IPS-18a (cell line): Measurements from ENCODE around the gene HOXA4.

Experiments used
- H3K27ac ChIP-seq: one replicate; pipeline ENCODE4 v1.5.1; 2013; ENCODE audit warnings: low read length
- H3K27me3 ChIP-seq: one replicate; pipeline ENCODE4 v1.6.1; 2013; ENCODE audit warnings: mild to moderate bottlenecking, low read length; ENCODE audit not compliant: control insufficient read depth, insufficient read depth
- H3K36me3 ChIP-seq: one replicate; pipeline ENCODE4 v1.6.1; 2013; ENCODE audit warnings: low read depth, low read length; ENCODE audit not compliant: control insufficient read depth
- H3K4me1 ChIP-seq: one replicate; pipeline ENCODE4 v1.6.1; 2013; ENCODE audit warnings: low read depth, low read length; ENCODE audit not compliant: control insufficient read depth
- H3K4me3 ChIP-seq: one replicate; pipeline ENCODE4 v1.5.1; 2013; ENCODE audit warnings: low read length
- H3K9ac ChIP-seq: one replicate; pipeline ENCODE4 v1.6.1; 2013; ENCODE audit warnings: mild to moderate bottlenecking, low read length, moderate library complexity
- H3K9me3 ChIP-seq: one replicate; pipeline ENCODE4 v1.6.1; 2013; ENCODE audit warnings: low read depth, low read length; ENCODE audit not compliant: control insufficient read depth

Gene HOXA4

DNA sequence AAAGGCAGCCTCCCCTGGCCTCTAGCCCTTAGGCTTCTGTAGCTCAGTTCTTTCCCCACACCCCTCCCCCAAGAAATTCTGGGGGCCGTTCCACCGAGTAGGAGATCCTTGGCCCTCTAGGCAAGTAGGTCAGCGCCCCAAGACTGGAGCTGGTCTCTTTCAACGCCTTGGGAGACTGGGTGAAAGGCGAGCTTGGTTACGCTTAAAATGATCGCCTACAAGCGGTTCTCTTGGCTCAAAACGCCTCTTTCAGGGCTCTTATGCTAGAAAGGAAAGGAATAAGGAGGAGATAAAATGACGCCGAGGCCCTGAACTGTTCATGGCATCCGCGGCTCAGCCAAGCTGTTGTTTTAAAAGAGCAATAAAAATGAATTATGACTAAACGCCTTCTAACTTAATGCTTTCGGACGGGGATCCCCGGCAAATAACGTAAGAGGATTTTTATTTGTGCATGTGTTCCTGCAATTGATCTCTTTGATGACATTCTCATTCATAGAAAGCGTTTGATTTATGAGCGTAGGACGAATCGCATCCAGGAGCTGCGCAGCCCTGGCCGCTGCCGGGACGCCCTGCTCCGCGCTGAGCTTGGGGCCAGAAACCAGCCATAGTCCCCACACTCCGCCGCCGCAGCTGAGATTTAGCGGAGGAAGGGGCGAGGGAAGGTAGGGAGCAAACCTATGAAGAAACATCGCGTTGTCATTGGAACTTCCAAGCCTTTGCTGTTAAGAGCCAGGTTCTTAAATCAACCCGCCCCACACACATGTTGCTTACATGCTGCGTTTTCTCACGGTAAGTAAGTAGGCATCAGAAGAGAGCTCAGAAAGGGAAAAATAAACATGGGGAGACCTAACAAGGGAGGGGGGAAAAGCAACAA lies 31.7 kb downstream of the HOXA4 start:
- H3K36me3 ChIP-seq = no peaks in the 10 kb centered on the region
- H3K27me3 ChIP-seq = peaks cover 100% of the 10 kb centered on the region
- H3K4me1 ChIP-seq = peaks cover 16% of the 10 kb centered on the region
- H3K27ac ChIP-seq = no peak overlapping the region
- H3K9me3 ChIP-seq = no peaks in the 10 kb centered on the region
- H3K4me3 ChIP-seq = peak overlapping the region; percentile 53
- H3K9ac ChIP-seq = no peak overlapping the region

DNA sequence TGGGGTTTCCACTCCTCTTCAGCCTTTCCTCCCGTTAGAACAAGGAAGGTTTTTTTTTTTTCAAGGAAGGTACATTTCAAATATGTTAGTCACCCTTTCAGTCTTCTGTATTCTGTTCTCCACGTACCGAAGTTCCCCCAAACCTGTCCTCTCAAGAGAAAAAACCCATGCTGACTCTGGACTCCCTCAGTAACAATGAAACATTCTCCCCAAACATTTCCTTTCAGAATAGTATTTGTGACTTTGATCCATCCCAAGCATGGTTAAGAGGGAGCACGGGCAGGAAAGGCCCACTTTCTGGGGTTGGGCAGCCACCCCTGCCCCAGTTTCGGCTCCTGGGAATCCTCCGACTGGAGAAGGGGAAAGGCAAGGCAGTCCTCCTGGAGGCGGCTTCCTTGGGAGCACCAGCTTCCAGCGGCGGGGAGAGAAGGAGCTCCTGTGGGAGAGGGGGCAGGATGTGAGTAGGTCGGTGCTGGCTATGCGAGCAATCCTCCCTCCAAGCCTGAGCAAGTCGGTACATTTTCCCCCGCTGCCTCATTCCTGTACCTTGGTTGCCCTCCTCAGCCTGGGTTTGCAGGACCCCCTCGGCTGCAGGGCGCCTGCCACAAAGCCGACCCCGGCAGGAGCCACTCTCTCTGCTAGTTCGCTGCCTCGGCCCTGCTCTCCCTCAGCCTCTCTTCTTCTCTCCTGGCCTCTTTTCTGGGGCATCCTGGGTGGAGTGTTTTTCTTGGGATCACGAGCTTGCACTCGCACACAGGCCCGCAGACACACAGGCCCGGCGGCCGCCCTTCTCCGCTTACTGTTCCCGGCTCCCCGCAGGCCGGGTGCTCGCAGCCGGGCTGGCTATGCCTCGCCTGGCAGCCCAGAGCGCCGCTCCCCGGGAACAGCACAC lies 32.6 kb downstream of the HOXA4 start:
- Histone ChIP-seq H3K27ac (no peak overlapping the region), H3K9me3 (no peaks in the 10 kb centered on the region), H3K27me3 (peaks cover 100% of the 10 kb centered on the region), H3K36me3 (no peaks in the 10 kb centered on the region), H3K4me3 (peak overlapping the region; percentile 53), H3K9ac (no peak overlapping the region), H3K4me1 (peaks cover 16% of the 10 kb centered on the region)

DNA sequence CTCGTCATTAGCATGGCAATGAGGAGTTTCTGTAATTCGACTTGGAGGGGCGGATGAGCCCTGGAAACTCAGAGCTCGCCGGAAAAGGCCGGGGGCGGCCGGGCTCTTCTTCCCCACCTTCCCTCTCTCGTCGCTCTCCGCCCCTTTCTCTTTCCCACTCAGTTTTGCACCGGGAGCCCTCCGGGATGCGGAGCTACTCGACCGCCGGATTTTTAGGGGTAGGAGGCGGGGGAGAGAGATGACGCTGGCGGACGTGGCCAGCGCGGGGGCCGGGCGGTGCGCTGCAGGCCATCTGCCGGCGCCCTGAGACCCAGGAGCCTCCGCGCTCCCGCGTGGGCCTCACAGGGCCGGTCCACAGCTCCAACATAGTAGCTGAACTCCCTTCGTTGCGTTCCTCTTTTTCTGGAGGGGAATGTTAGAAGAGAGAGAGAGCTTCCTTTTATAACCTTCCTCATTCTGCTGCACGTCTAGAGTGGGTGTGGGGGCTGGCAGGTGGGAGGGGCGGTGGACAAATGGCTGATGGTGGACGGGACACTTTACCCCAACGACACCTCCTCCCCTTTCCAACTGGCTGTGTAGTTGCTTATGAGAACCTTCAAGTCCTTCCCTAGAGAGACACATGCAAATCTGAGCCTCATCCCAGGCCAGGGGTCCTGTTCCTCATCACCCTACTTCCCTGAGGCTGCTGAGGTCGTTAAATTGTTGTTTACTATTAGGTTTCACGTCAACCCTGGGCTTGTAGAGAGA lies 33.6 kb downstream of the HOXA4 start:
- Histone ChIP-seq H3K4me1 (peaks cover 24% of the 10 kb centered on the region), H3K4me3 (peak overlapping the region; percentile 53), H3K27ac (no peak overlapping the region), H3K9ac (peak overlapping the region; percentile 4), H3K36me3 (no peaks in the 10 kb centered on the region), H3K27me3 (peaks cover 100% of the 10 kb centered on the region), H3K9me3 (no peaks in the 10 kb centered on the region)

DNA sequence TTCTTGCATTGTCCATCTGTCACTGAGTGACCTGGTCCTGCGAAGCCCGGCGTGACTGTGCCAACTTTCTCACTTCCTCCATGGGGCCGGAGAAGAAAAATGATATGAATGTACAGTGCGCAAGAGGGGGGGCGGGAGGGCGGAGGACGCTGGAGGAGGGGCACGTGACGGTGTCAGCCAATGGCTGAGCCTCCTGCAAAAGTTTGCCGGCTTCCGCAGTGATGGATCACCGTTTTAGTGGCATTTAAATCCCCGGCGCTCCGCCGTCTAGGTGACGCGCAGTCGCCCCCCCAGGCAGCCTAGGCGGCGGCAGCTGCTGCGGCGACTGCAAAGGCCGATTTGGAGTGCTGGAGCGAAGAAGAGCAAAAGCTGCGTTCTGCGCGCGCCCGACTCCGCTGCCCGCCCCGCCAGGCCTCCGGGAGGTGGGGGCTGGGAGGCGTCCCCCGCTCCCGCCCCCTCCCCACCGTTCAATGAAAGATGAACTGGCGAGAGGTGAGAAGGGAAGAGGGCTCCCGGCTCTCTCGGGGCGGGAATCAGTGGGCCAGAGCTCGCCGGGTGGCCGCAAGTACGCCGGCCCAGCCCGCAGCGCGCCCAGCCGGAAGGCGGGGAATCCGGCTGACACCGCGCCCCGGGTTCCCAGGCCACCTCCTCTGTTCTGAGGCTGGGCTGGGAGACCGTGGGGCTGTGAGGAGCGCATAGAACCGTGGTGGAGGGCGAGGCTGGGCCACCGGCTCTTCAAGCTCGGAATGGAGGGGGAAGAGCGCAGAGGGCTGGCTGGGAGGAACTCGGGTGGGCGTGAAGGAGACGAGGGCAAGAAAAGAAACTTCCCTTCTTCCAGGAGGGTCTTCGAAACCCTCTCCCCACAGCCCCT lies 34.4 kb downstream of the HOXA4 start, which contains the start of gene HOXA1:
Gene HOXA1 (minus strand): TSS at position 104 of the 871 bp plus-strand sequence. CDS start 88 bp downstream, at position 16.
- Histone ChIP-seq H3K27me3 (peaks cover 100% of the 10 kb centered on the region), H3K9me3 (no peaks in the 10 kb centered on the region), H3K4me1 (peaks cover 29% of the 10 kb centered on the region), H3K36me3 (no peaks in the 10 kb centered on the region), H3K9ac (peak within 1 kb of the TSS; percentile 4), H3K4me3 (peak within 1 kb of the TSS; percentile 53), H3K27ac (no peak within 1 kb of the TSS)

DNA sequence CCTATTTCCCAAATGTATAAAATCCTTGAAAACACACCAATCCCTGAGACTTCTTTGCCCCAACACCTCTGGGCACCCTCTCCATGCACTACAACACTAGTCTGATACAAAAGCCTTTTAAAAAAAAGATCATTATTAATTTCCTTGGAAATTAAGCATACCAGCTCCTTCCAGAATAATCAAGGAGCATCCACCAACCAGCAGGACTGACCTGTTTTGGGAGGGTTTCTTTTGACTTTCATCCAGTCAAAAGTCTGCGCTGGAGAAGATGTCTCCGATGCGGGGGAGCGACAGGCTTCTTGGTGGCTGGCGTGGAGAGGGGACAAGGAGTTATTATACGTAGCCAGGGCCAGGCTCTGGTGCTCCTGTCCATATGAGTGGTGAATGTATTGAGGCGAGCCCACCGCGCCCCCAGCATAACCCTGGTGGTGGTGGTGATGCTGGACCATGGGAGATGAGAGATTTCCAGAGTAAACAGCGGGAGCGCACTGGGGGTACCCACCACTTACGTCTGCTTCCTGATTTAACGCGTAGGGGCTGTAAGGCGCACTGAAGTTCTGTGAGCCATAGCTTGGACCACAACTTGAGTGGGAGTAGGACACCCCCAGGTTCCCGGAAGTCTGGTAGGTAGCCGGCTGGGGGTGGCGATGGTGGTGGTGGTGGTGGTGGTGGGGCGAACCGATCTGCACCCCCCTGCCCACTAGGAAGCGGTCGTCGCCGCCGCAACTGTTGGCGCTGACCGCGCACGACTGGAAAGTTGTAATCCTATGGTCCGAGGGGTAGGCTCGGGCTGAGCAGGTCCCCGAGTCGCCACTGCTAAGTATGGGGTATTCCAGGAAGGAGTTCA lies 35.3 kb downstream of the HOXA4 start:
- H3K4me1 ChIP-seq = peaks cover 28% of the 10 kb centered on the region
- H3K9ac ChIP-seq = no peak overlapping the region
- no peak overlapping the region for H3K27ac ChIP-seq
- no peaks in the 10 kb centered on the region for H3K9me3 ChIP-seq
- H3K36me3 ChIP-seq = no peaks in the 10 kb centered on the region
- peaks cover 100% of the 10 kb centered on the region for H3K27me3 ChIP-seq
- peak overlapping the region; percentile 53 for H3K4me3 ChIP-seq

DNA sequence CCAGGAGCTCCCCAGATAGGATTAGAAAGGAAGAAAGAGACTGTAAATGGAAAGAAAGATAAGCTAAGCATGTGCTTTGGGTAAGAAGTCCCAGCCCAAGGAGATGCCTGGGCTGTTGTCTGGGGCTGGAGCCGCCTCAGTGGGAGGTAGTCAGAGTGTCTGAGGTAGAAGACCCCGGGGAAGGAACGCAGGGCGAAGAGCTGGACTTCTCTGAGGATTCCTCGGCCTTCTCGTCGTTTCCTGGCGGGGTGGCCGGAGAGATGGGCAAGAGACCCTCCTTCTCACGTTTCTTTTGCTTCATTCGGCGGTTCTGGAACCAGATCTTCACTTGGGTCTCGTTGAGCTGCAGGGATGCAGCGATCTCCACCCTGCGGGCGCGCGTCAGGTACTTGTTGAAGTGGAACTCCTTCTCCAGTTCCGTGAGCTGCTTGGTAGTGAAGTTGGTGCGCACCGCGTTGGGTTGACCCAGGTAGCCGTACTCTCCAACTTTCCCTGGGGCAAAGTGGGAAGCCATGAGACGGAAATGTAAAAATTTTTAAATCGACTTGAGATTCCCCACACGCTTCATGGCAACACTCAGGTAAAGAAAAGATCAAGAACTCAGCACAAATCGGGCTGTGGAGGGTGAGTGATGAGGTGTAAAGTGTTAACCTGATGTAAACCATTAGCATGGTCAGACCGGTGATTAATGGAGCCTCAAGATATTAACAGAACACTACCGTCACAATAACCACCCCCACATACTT lies 36.1 kb downstream of the HOXA4 start:
- Histone ChIP-seq H3K27me3 (peaks cover 100% of the 10 kb centered on the region), H3K27ac (no peak overlapping the region), H3K36me3 (no peaks in the 10 kb centered on the region), H3K4me1 (peaks cover 28% of the 10 kb centered on the region), H3K9ac (no peak overlapping the region), H3K4me3 (no peak overlapping the region), H3K9me3 (no peaks in the 10 kb centered on the region)

DNA sequence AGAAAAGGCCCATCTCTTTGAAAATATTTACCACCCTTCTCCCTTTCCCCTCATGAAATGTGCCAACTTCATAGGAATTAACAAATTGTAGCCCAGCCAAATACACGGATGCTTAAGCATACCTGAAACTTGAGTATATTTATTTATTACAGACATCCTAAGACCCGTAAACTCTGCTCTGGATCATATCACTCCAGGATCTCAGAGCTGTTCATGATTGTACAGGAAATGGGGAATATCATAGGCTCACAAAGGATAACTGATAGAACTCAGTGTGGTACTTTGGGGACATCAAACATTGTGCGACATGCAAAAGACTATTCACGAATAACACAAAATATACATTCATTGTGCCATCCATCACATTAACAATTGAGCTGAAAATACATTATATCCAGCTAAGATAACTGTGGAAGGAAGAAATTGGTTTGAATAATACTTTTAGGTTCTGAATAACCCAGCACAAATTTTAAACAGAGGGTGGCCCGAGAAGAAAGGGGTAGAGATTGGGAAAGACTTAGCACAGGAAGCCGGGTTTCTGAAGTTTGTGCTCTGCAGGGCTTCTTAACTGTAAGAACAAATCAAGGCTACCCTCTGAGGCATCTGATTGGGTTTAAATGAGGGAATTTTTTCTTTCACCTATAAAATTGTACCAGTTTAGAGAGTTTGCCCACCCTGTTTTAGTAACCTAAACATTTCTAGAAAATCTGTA lies 37.2 kb downstream of the HOXA4 start:
- Histone ChIP-seq H3K4me1 (peaks cover 25% of the 10 kb centered on the region), H3K4me3 (no peak overlapping the region), H3K27me3 (peaks cover 100% of the 10 kb centered on the region), H3K9me3 (no peaks in the 10 kb centered on the region), H3K27ac (no peak overlapping the region), H3K9ac (no peak overlapping the region), H3K36me3 (no peaks in the 10 kb centered on the region)

DNA sequence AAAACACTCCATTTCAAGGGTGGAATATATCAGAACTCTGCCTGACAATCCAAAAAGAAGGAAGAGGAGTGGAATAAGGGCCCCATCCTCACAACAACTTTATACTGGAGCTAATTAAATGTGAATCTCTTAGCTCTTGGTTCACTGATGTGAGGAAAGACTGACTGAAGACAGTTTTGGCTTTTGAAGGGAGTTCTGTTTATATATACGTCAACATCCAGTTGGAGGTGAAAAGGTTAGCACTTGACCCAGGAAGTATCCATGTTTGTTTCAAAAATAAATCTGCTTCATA lies 37.8 kb downstream of the HOXA4 start:
- Histone ChIP-seq H3K9me3 (no peaks in the 10 kb centered on the region), H3K27me3 (peaks cover 100% of the 10 kb centered on the region), H3K27ac (no peak overlapping the region), H3K4me1 (peaks cover 25% of the 10 kb centered on the region), H3K4me3 (no peak overlapping the region), H3K36me3 (no peaks in the 10 kb centered on the region), H3K9ac (no peak overlapping the region)

DNA sequence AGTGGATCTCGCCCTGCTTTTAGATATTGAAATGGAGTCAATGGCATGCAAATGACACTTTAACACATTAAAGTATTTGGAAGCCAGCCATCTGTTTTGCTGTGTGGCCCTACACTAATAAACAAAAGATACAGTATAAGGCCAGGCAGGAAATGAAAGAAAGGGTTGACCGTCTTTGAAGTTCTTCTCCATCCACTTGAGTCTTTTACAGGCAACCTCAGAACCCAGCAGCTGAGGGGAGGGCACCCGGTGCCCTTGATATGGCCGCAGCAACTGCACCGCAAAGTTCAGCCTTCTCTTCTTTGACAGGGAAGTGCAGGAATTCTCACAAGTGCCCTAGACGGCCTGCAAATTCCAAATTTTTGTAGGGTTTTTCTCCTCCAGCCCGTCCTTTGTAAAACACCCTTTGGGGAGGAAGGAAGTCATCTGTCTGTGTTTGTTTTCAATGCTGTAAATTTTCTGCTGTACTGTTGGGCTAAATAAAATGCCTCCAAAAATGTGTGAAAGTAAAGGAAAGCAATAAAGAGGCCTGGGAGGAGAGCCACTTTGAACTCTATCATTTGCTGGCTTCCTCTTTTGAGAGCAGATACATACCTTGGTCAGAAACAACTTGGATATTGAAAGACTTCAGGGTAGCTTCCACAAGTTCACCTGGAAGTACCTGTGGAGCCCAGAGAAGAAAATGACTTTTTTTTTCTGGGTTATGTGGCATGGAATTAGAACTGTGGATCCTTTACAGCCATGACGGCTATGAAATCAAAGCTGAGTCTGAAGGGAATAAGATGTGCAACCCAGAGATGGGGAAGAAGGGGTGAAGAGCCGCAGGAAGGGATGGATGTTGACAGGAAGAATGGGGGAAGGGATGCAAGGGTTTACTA lies 38.4 kb downstream of the HOXA4 start:
- no peak overlapping the region for H3K9ac ChIP-seq
- no peaks in the 10 kb centered on the region for H3K9me3 ChIP-seq
- peaks cover 100% of the 10 kb centered on the region for H3K27me3 ChIP-seq
- H3K36me3 ChIP-seq = no peaks in the 10 kb centered on the region
- no peak overlapping the region for H3K27ac ChIP-seq
- peaks cover 24% of the 10 kb centered on the region for H3K4me1 ChIP-seq
- no peak overlapping the region for H3K4me3 ChIP-seq
